Heart left ventricle (tissue), 13 donors: ENCODE data around the gene FADS2.

ENCODE experiments used
- CTCF ChIP-seq, 12 donors: fragments of 200-600 bp; sonication (generic) in 4 of 12; IDR thresholded peaks; one replicate each; pipeline versions ENCODE4 v1.5.0 to v1.8.0; 2018 to 2022; ENCODE audit warnings: antibody characterized with exemption in 12 of 12, mild to moderate bottlenecking in 5 of 12
- POLR2A ChIP-seq, 2 donors: fragments of 450-650 bp; IDR thresholded peaks; one replicate each; pipeline ENCODE4 v1.6.1; 2017; ENCODE audit warnings: antibody characterized with exemption in 2 of 2, mild to moderate bottlenecking in 2 of 2, moderate library complexity in 2 of 2
- donor health status: ischemic (EF 13 %, LVEDD 7.1; RV severe dilation, severe dysfunction).
- donor health status: DM: no; HTN: yes; CAD: no.
- donor health status: DM: no; HTN: no; CAD: no.
- donor health status: ischemic (EF 25% LVEDD 6.9; RV normal size, moderate dysfunction).
- donor health status: ischemic (EF 25% LVEDD 5.7; RV mildly dilated, moderate dysfunction).
- donor health status: ischemic (EF 35%, LVEDD 5.7; RV mildly dilated, moderate dysfunction).
- donor health status: nonischemic (EF 11% LVEDD 7.7; RV severe dilation, severe dysfunction).
- donor health status: DM: yes; HTN: yes; CAD: no.
- donor health status: PGD.
- donor health status: ischemic (EF 29% LVEDD 5.4; RV normal size, mild dysfunction).
- donor health status: nonischemic (EF 23%, LVEDD 6.1; RV moderate dilation, normal function).

- TF ChIP-seq POLR2A (IDR thresholded peaks at IDR 0.05): no peak
- TF ChIP-seq CTCF (IDR thresholded peaks at IDR 0.05): no peak
Observed at GRCh38 chr11:61814247-61814957, 13.7 kb upstream of the FADS2 start.
